ENCODE data around the gene TMEM95. TPM values are rescaled to one million over a fixed set of nuclear protein-coding genes. Genes with fewer than 3 reads are reported as not detected.
"Not testable (repeated sequence)": the region's sequence is repeated elsewhere in the genome, so short reads cannot be mapped to it uniquely, and the experiment has no call there.

Gene TMEM95
- total RNA-seq, 1 donor from 2014 or later: not detected

GRCh38 chr17:7323731-7324437, 31.1 kb upstream of the TMEM95 start:
- ATAC-seq: peak; percentile 30

GRCh38 chr17:7324438-7324779, 30.5 kb upstream of the TMEM95 start:
- ATAC-seq: no peak

- ATAC-seq: no peak
Measured at GRCh38 chr17:7325031-7325528, 29.9 kb upstream of the TMEM95 start.

GRCh38 chr17:7326186-7326585, 28.8 kb upstream of the TMEM95 start:
- no peak for ATAC-seq

- no peak for ATAC-seq
Measured at GRCh38 chr17:7327056-7327455, 27.9 kb upstream of the TMEM95 start.

- ATAC-seq: no peak
Measured at GRCh38 chr17:7327501-7327900, 27.5 kb upstream of the TMEM95 start.

GRCh38 chr17:7328009-7328408, 26.9 kb upstream of the TMEM95 start:
- ATAC-seq: no peak

GRCh38 chr17:7328840-7329373, 26.0 kb upstream of the TMEM95 start, which contains the start of gene NEURL4:
Gene NEURL4 (minus strand): TSS chr17:7329335. CDS start chr17:7329312, 23 bp downstream.
- ATAC-seq: no peak

GRCh38 chr17:7329374-7329996, 25.5 kb upstream of the TMEM95 start:
- ATAC-seq: peak; percentile 86

GRCh38 chr17:7329997-7330637, 24.8 kb upstream of the TMEM95 start:
- peak; percentile 54 for ATAC-seq

GRCh38 chr17:7330638-7331015, 24.3 kb upstream of the TMEM95 start:
- ATAC-seq: no peak

GRCh38 chr17:7332111-7332510, 22.8 kb upstream of the TMEM95 start:
- ATAC-seq: no peak

- not testable (repeated sequence) for ATAC-seq
Measured at GRCh38 chr17:7332600-7333069, 22.3 kb upstream of the TMEM95 start.

- ATAC-seq: no peak
Measured at GRCh38 chr17:7334938-7335538, 19.9 kb upstream of the TMEM95 start.

- not testable (repeated sequence) for ATAC-seq
Measured at GRCh38 chr17:7335765-7336164, 19.2 kb upstream of the TMEM95 start.

- peak; percentile 63 for ATAC-seq
Measured at GRCh38 chr17:7336240-7337175, 18.4 kb upstream of the TMEM95 start, which contains the start of gene ACAP1. Gene ACAP1 (plus strand): TSS chr17:7336529. CDS start chr17:7336735, 206 bp downstream.

GRCh38 chr17:7337600-7337999, 17.4 kb upstream of the TMEM95 start:
- ATAC-seq: not testable (repeated sequence)

- ATAC-seq: no peak
Measured at GRCh38 chr17:7340179-7340578, 14.8 kb upstream of the TMEM95 start.

GRCh38 chr17:7341842-7342241, 13.1 kb upstream of the TMEM95 start:
- ATAC-seq: no peak

- no peak for ATAC-seq
Measured at GRCh38 chr17:7343250-7343649, 11.7 kb upstream of the TMEM95 start.

Data from esophagus mucosa (tissue), 1 donor.